Small intestine (tissue), 7 donors: Measurements from ENCODE around the gene PARD3B. TPM values are rescaled to one million over a fixed set of nuclear protein-coding genes. Genes with fewer than 3 reads are reported as not detected.

Source experiments
- DNase-seq, 2 donors: peaks; one replicate each; pipeline versions ENCODE4 v3.0.0 to v3.0.0-alpha.2; 2013
- FAIRE-seq: peaks from 2 replicates; lab custom pipeline; 2012; peaks lifted over from hg19 to GRCh38; lab: Jason Lieb, UNC
- H3K27ac ChIP-seq, 3 donors: one replicate each; pipeline ENCODE4 v1.5.1; 2013; ENCODE audit warnings: low read length in 2 of 3, mild to moderate bottlenecking in 2 of 3, control low read depth in 1 of 3, inconsistent platforms in 1 of 3, low read depth in 1 of 3, moderate library complexity in 1 of 3
- H3K27me3 ChIP-seq, 3 donors: one replicate each; pipeline ENCODE4 v1.6.1; 2013; ENCODE audit warnings: low read length in 3 of 3, inconsistent platforms in 1 of 3; ENCODE audit not compliant: control insufficient read depth in 3 of 3, insufficient read depth in 3 of 3
- H3K36me3 ChIP-seq, 3 donors: one replicate each; pipeline ENCODE4 v1.6.1; 2013; ENCODE audit warnings: low read length in 3 of 3, inconsistent platforms in 1 of 3, low read depth in 1 of 3, mild to moderate bottlenecking in 1 of 3, moderate library complexity in 1 of 3; ENCODE audit not compliant: control insufficient read depth in 3 of 3, insufficient read depth in 2 of 3
- H3K4me1 ChIP-seq, 3 donors: one replicate each; pipeline ENCODE4 v1.6.1; 2013; ENCODE audit warnings: low read length in 2 of 3, inconsistent platforms in 1 of 3, low read depth in 1 of 3, mild to moderate bottlenecking in 1 of 3, moderate library complexity in 1 of 3; ENCODE audit not compliant: control insufficient read depth in 3 of 3, insufficient read depth in 2 of 3
- H3K4me3 ChIP-seq, 3 donors: one replicate each; pipeline ENCODE4 v1.5.1; 2013; ENCODE audit warnings: low read length in 3 of 3, control low read depth in 1 of 3, inconsistent platforms in 1 of 3, low read depth in 1 of 3, mild to moderate bottlenecking in 1 of 3, moderate library complexity in 1 of 3
- H3K9me3 ChIP-seq, 2 donors: one replicate each; pipeline ENCODE4 v1.6.1; 2013; ENCODE audit warnings: low read depth in 1 of 2, low read length in 1 of 2; ENCODE audit not compliant: control insufficient read depth in 2 of 2, insufficient read depth in 1 of 2
- WGBS, 3 donors: extraction: QIAGEN DNeasy Blood & Tissue Kit; methylation state at CpG; one replicate each; pipeline ENCODE4 v1.1.7; 2013; 5-methylcytosine and 5-hydroxymethylcytosine counted together
- polyA plus RNA-seq, 4 donors: library from polyadenylated mRNA; stranded (reverse) in 3 of 4; unstranded in 1 of 4; fragments of 200-250 nt in 3 of 4; fragments of 120-200 nt in 1 of 4; gene quantifications; one replicate each; pipeline versions ENCODE4 v1.2.1 to v1.2.3, GENCODE V29; 2013
- donor health status: healthy with polysubstance abuse.
- donor health status: control.
- donor health status: control.
- donor health status: Bipolar disorder and iron deficiency.
- donor health status: healthy.

Gene PARD3B
- polyA plus RNA-seq, 4 donors = 2.8 to 10.7 (median 3.6) TPM

DNA sequence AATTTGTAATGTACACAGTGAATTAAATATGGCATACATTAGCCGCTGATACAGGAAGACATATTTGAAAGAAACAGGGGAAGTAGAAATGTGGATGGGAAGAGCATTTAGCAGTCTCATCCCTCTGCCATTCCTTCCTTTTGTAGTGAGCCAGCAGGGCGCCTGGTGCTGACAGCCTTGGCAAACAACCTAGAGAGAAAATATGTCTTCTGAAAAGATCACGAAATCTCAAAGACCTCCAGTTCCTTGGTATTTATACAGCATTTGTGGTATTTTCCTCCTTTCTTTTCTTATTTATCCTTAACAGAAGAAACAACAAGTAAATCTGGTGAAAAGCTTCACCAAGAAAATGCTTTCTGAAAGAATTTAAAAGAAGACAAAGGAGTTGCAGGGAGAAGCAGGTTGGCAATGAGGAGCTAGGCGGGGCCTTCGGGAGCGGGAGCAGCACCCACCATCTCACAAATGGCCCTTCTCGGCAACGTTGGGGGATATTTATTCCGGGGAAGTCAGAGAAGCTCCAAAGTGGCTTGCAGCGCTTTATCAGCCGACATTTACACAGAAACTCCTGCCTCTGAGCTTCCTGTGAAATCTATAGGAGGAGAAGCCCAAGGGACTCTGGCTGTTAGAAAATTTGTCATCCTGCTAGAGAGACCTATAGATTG, 731.0 kb downstream of the PARD3B start:
- H3K36me3 ChIP-seq = no peaks in the 10 kb centered on the region
- 92 to 95% (median 94%) methylated on average over 11 of the region's 11 CpGs for WGBS, 3 donors
- no peaks in the 10 kb centered on the region for H3K9me3 ChIP-seq
- H3K4me3 ChIP-seq = no peak overlapping the region
- H3K27me3 ChIP-seq = no peaks in the 10 kb centered on the region
- no peak for DNase-seq
- no peak overlapping the region for H3K27ac ChIP-seq
- FAIRE-seq = no peak
- no peaks in the 10 kb centered on the region for H3K4me1 ChIP-seq

GRCh38 chr2:205280596-205281236, 735.4 kb downstream of the PARD3B start:
- H3K4me1 ChIP-seq = no peaks in the 10 kb centered on the region
- H3K9me3 ChIP-seq = no peaks in the 10 kb centered on the region
- H3K36me3 ChIP-seq = no peaks in the 10 kb centered on the region
- H3K4me3 ChIP-seq = no peak overlapping the region
- no peaks in the 10 kb centered on the region for H3K27me3 ChIP-seq
- WGBS, 3 donors = 54 to 68% (median 60%) methylated on average over 5 of the region's 5 CpGs
- no peak overlapping the region for H3K27ac ChIP-seq
- FAIRE-seq (no peak), DNase-seq (no peak)

DNA sequence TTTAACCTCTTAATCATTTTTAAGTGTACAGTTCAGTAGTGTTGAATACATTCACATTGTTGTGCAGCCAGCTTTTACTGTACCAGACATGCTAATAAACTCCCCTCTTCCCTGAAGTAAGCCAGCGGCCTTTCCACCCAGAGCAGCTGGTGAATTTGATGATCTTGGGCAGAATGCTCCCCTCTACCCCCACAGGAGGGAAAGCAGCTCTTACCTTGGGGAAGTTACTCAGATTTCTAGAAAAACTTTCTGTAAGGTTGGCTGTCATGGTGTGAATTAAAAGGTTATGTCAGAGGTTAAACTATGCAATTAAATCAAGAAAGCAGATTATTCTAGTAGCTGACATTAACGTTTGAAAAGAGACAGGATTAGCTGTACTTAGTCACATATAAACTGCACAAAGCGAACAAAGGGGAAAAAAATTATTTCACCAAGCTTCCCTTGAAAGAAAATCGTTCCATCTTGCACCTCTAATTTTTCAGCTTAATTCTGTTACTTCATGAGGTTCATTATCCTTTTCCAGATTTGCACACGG, 738.5 kb downstream of the PARD3B start:
- FAIRE-seq = no peak
- no peak for DNase-seq
- Histone ChIP-seq H3K4me3 (no peak overlapping the region), H3K9me3 (no peaks in the 10 kb centered on the region), H3K4me1 (no peaks in the 10 kb centered on the region), H3K36me3 (no peaks in the 10 kb centered on the region), H3K27ac (no peak overlapping the region), H3K27me3 (no peaks in the 10 kb centered on the region)
- WGBS, 3 donors = 85 to 87% (median 86%) methylated on average over 5 of the region's 5 CpGs

GRCh38 chr2:205284334-205284733, 739.1 kb downstream of the PARD3B start:
- H3K4me1 ChIP-seq = no peaks in the 10 kb centered on the region
- no peaks in the 10 kb centered on the region for H3K27me3 ChIP-seq
- H3K9me3 ChIP-seq = no peaks in the 10 kb centered on the region
- FAIRE-seq = no peak
- H3K36me3 ChIP-seq = no peaks in the 10 kb centered on the region
- no peak overlapping the region for H3K27ac ChIP-seq
- 85 to 96% (median 91%) methylated on average over 1 of the region's 1 CpG for WGBS, 3 donors
- no peak overlapping the region for H3K4me3 ChIP-seq
- no peak for DNase-seq

- FAIRE-seq = no peak
- Histone ChIP-seq H3K9me3 (peaks cover 1 to 7% of the 10 kb centered on the region in 2 donors), H3K4me3 (no peak overlapping the region), H3K4me1 (no peaks in the 10 kb centered on the region), H3K36me3 (peaks cover 0 to 4% (median 0%) of the 10 kb centered on the region in 3 donors), H3K27ac (no peak overlapping the region), H3K27me3 (no peaks in the 10 kb centered on the region)
- WGBS, 3 donors = 89 to 90% (median 89%) methylated on average over 4 of the region's 4 CpGs
- DNase-seq = no peak
These were observed 742.0 kb downstream of the PARD3B start for GRCh38 chr2:205287316-205287715.

DNA sequence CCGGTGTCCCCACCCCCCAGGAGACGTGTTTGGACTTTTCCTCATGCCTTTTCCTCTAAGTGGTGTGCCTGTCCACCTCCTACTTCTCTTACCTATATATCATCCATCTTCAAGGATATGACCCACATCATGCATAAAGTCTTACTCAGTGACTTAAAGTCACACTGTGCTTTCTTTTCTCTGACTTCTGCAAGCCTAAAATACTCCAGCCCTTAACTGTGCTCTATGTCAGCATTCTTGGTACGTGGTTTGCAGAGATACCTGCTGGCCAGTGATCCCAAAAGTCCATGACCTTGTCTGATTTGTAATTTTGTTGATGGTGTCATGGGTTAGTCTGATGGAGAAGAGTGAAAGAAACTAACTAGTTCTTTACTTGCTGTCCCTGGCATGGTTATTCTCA, 743.4 kb downstream of the PARD3B start:
- peaks cover 1 to 8% of the 10 kb centered on the region in 2 donors for H3K9me3 ChIP-seq
- no peak for FAIRE-seq
- no peak for DNase-seq
- H3K36me3 ChIP-seq = peaks cover 0 to 4% (median 0%) of the 10 kb centered on the region in 3 donors
- no peak overlapping the region for H3K4me3 ChIP-seq
- no peaks in the 10 kb centered on the region for H3K4me1 ChIP-seq
- 84 to 88% (median 85%) methylated on average over 3 of the region's 3 CpGs for WGBS, 3 donors
- no peak overlapping the region for H3K27ac ChIP-seq
- no peaks in the 10 kb centered on the region for H3K27me3 ChIP-seq

- H3K9me3 ChIP-seq = peaks cover 1 to 8% of the 10 kb centered on the region in 2 donors
- no peak overlapping the region for H3K4me3 ChIP-seq
- H3K27me3 ChIP-seq = no peaks in the 10 kb centered on the region
- H3K27ac ChIP-seq = no peak overlapping the region
- FAIRE-seq (no peak), DNase-seq (no peak)
- peaks cover 0 to 4% (median 0%) of the 10 kb centered on the region in 3 donors for H3K36me3 ChIP-seq
- WGBS, 3 donors = 88 to 97% (median 93%) methylated on average over 1 of the region's 1 CpG
- H3K4me1 ChIP-seq = no peaks in the 10 kb centered on the region
These were observed 745.0 kb downstream of the PARD3B start for GRCh38 chr2:205290299-205290698.

DNA sequence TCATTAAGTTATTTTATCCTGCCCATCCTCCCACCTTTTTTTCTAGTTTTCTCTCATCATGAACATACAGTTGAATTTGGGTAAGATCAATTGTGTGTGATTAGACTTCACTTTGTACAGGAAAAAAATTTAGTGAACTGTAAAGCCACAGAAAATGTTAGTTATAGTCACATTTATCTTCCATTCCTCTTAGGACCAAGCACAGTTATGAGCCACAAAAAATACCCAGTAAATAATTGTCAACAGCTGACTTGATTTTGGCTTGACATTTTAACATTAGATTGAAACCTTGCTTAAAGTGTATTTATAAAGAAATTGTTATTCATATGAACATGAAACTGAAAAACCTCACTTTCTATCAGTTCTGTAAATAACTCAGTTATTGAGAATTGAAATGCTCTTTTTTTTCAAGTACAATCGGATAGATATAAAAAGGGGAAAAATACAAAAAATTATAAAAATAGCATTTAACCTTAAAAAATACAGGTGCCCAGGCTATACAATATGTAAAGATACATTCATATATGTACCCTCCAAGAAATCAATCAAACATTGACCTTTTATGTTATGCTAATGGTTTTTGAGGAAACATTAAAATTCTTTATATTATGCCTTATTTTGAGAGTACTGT, 747.5 kb downstream of the PARD3B start:
- Histone ChIP-seq H3K27ac (no peak overlapping the region), H3K9me3 (peaks cover 1 to 8% of the 10 kb centered on the region in 2 donors), H3K4me3 (no peak overlapping the region), H3K36me3 (peaks cover 0 to 4% (median 0%) of the 10 kb centered on the region in 3 donors), H3K27me3 (no peaks in the 10 kb centered on the region), H3K4me1 (no peaks in the 10 kb centered on the region)
- DNase-seq (no peak), FAIRE-seq (no peak)
- WGBS, 3 donors = 96 to 100% (median 100%) methylated on average over 1 of the region's 1 CpG
